ENCODE data around the gene CTNNA3. TPM values are rescaled to one million over a fixed set of nuclear protein-coding genes. Genes with fewer than 3 reads are reported as not detected.

CTNNA3 gene
- total RNA-seq, 1 donor from 2014 or later = not detected

DNA sequence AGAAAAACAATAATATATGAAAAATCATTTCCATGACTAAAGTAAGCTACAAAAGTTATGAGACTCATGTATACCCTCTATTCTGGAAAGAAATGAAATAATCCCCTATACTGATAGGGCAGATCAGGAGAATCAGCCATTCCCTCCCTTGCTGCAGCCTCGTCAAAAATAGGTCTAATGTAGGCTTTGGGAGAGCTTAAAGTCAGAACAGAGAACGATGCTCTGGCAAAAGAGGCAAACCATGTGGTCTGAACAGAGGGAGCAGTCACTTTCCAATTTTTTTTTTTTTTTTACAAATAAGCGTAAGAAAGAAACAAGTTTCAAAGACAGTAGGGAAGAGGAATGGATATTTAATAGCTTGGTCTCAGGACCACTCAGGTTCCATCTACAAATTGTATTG is 1232.4 kb downstream of the CTNNA3 start:
- DNase-seq (ENCODE audit: low spot score) = no peak
- no peaks in the 10 kb centered on the region for H3K36me3 Mint-ChIP-seq (ENCODE audit: low read depth)
- H3K27ac Mint-ChIP-seq = no peak overlapping the region

GRCh38 chr10:66457629-66458028 is 1238.4 kb downstream of the CTNNA3 start:
- H3K9me3 Mint-ChIP-seq = no peaks in the 10 kb centered on the region
- no peak for DNase-seq (ENCODE audit: low spot score)

More for the DNA sequence above, 1232.4 kb downstream of the CTNNA3 start:
- Mint-ChIP-seq H3K9me3 (peaks cover 14% of the 10 kb centered on the region), H3K27me3 (ENCODE audit: insufficient read depth) (no peaks in the 10 kb centered on the region), H3K4me3 (no peak overlapping the region), H3K4me1 (ENCODE audit: low read depth) (no peaks in the 10 kb centered on the region)
- intact Hi-C loops (cut with micrococcal nuclease) = no loop called here

GRCh38 chr10:66455304-66455703 is 1240.7 kb downstream of the CTNNA3 start:
- DNase-seq (ENCODE audit: low spot score) = no peak
- intact Hi-C loops (cut with micrococcal nuclease) = no loop called here
- no peaks in the 10 kb centered on the region for H3K36me3 Mint-ChIP-seq (ENCODE audit: low read depth)
- H3K27me3 Mint-ChIP-seq (ENCODE audit: insufficient read depth) = no peaks in the 10 kb centered on the region
- H3K4me3 Mint-ChIP-seq = no peak overlapping the region
- H3K4me1 Mint-ChIP-seq (ENCODE audit: low read depth) = no peaks in the 10 kb centered on the region
- H3K9me3 Mint-ChIP-seq = no peaks in the 10 kb centered on the region
- no peak overlapping the region for H3K27ac Mint-ChIP-seq

More at GRCh38 chr10:66457629-66458028, 1238.4 kb downstream of the CTNNA3 start:
- Mint-ChIP-seq H3K27me3 (ENCODE audit: insufficient read depth) (no peaks in the 10 kb centered on the region), H3K4me3 (no peak overlapping the region), H3K4me1 (ENCODE audit: low read depth) (no peaks in the 10 kb centered on the region), H3K36me3 (ENCODE audit: low read depth) (no peaks in the 10 kb centered on the region), H3K27ac (no peak overlapping the region)
- intact Hi-C loops (cut with micrococcal nuclease) = no loop called here

DNA sequence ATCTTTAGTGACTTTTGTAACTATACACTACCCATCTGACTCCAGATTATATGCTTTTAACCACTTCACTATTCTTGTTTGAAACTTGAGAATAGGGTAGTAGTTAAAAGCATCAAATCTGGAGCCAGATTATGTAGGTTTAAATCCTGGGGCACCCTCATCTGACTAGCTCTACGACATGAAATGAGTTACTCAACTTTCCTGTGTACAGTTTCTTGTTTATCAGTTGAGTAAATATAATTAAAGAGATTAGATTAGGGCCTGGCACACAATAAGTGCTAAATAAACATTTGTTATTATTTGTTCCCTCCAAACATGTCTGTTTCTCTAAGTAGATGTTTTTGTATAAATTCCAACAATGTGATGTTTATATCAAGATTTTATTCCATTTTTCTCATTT is 1255.4 kb downstream of the CTNNA3 start:
- Mint-ChIP-seq H3K4me3 (no peak overlapping the region), H3K36me3 (ENCODE audit: low read depth) (no peaks in the 10 kb centered on the region), H3K4me1 (ENCODE audit: low read depth) (no peaks in the 10 kb centered on the region), H3K9me3 (peaks cover 11% of the 10 kb centered on the region), H3K27me3 (ENCODE audit: insufficient read depth) (no peaks in the 10 kb centered on the region), H3K27ac (no peak overlapping the region)
- no peak for DNase-seq (ENCODE audit: low spot score)
- intact Hi-C loops (cut with micrococcal nuclease) = no loop called here

- intact Hi-C loops (cut with micrococcal nuclease) = no loop called here
Observed at GRCh38 chr10:66414943-66415342, 1281.1 kb downstream of the CTNNA3 start.

DNA sequence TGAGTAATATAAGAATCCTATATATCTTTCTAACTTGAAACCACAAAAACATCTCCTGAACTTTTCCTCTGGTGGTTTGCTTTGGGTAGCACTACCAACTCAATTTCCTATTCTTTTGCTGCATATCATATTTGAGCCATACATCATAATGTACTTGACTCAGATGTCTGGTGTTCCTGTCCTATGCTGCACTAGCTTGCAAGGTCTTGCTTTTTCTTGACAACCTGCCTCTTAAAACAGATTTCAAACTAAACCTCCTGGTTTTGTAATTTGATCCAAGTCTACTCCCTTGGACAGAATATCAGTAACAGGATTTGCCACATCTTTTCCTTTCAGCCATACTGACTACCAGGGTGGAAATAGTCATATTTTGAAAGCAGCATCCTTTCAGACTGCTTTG is 1290.4 kb downstream of the CTNNA3 start:
- intact Hi-C loops (cut with micrococcal nuclease) = no loop called here
- Mint-ChIP-seq H3K4me1 (ENCODE audit: low read depth) (no peaks in the 10 kb centered on the region), H3K4me3 (no peak overlapping the region), H3K27ac (no peak overlapping the region), H3K36me3 (ENCODE audit: low read depth) (no peaks in the 10 kb centered on the region), H3K27me3 (ENCODE audit: insufficient read depth) (no peaks in the 10 kb centered on the region), H3K9me3 (no peaks in the 10 kb centered on the region)
- DNase-seq (ENCODE audit: low spot score) = no peak

More at GRCh38 chr10:66414943-66415342, 1281.1 kb downstream of the CTNNA3 start:
- DNase-seq (ENCODE audit: low spot score) = no peak
- Mint-ChIP-seq H3K9me3 (no peaks in the 10 kb centered on the region), H3K4me3 (no peak overlapping the region), H3K36me3 (ENCODE audit: low read depth) (no peaks in the 10 kb centered on the region), H3K27ac (no peak overlapping the region), H3K4me1 (ENCODE audit: low read depth) (no peaks in the 10 kb centered on the region), H3K27me3 (ENCODE audit: insufficient read depth) (no peaks in the 10 kb centered on the region)

GRCh38 chr10:66398669-66399068 is 1297.3 kb downstream of the CTNNA3 start:
- H3K9me3 Mint-ChIP-seq = no peaks in the 10 kb centered on the region
- no peaks in the 10 kb centered on the region for H3K4me1 Mint-ChIP-seq (ENCODE audit: low read depth)
- H3K27ac Mint-ChIP-seq = no peak overlapping the region
- H3K4me3 Mint-ChIP-seq = no peak overlapping the region
- no peaks in the 10 kb centered on the region for H3K36me3 Mint-ChIP-seq (ENCODE audit: low read depth)
- intact Hi-C loops (cut with micrococcal nuclease) = no loop called here
- no peak for DNase-seq (ENCODE audit: low spot score)
- no peaks in the 10 kb centered on the region for H3K27me3 Mint-ChIP-seq (ENCODE audit: insufficient read depth)

GRCh38 chr10:66394342-66395063 is 1301.5 kb downstream of the CTNNA3 start:
- H3K27me3 Mint-ChIP-seq (ENCODE audit: insufficient read depth) = no peaks in the 10 kb centered on the region
- H3K4me3 Mint-ChIP-seq = no peak overlapping the region
- DNase-seq (ENCODE audit: low spot score) = no peak
- no peaks in the 10 kb centered on the region for H3K9me3 Mint-ChIP-seq
- intact Hi-C loops (cut with micrococcal nuclease) = no loop called here
- H3K4me1 Mint-ChIP-seq (ENCODE audit: low read depth) = no peaks in the 10 kb centered on the region
- no peaks in the 10 kb centered on the region for H3K36me3 Mint-ChIP-seq (ENCODE audit: low read depth)
- H3K27ac Mint-ChIP-seq = no peak overlapping the region

- Mint-ChIP-seq H3K4me1 (ENCODE audit: low read depth) (no peaks in the 10 kb centered on the region), H3K9me3 (no peaks in the 10 kb centered on the region), H3K27me3 (ENCODE audit: insufficient read depth) (no peaks in the 10 kb centered on the region), H3K36me3 (ENCODE audit: low read depth) (no peaks in the 10 kb centered on the region), H3K4me3 (no peak overlapping the region), H3K27ac (no peak overlapping the region)
- DNase-seq (ENCODE audit: low spot score) = no peak
- intact Hi-C loops (cut with micrococcal nuclease) = no loop called here
Observed at GRCh38 chr10:66390926-66391325, 1305.1 kb downstream of the CTNNA3 start.

- Mint-ChIP-seq H3K36me3 (ENCODE audit: low read depth) (no peaks in the 10 kb centered on the region), H3K4me3 (no peak overlapping the region), H3K27me3 (ENCODE audit: insufficient read depth) (no peaks in the 10 kb centered on the region), H3K27ac (no peak overlapping the region), H3K4me1 (ENCODE audit: low read depth) (no peaks in the 10 kb centered on the region), H3K9me3 (peaks cover 6% of the 10 kb centered on the region)
- intact Hi-C loops (cut with micrococcal nuclease) = no loop called here
- no peak for DNase-seq (ENCODE audit: low spot score)
Observed at GRCh38 chr10:66381045-66381444, 1315.0 kb downstream of the CTNNA3 start.

DNA sequence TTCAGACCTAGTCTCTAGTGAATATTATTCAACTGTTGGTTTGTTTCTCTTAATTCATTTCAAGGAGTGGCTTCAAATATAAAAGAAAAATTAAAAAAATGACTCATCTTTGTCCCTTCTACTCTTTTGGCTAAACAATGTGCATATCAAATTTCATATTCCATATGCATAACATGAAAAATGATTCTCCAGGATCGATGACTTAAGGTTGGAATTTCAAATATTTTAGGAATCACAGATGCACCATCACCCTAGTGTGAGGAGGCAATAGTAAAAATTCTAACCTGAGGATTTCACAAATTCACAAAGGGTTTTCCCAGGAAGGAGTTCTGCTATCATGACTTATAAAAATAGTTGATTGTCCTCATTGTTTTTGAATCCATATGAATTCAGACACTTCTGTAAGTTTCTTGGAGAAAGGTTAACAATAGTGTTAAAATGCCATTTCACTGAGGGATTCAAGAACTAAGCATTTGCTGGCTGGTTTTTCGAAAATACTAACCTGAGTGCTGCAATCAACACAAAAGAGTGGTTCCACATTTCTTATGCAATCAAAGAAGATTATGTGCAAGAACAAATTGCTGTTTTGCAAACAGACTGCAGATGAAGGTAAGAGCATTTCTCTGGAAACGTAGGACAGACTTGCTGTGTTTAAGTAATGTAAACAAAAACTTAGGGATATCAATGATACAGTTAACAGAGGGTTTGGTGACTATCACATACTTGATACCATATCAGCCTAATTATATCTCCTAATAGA is 1317.7 kb downstream of the CTNNA3 start:
- intact Hi-C loops (cut with micrococcal nuclease) = no loop called here
- Mint-ChIP-seq H3K4me1 (ENCODE audit: low read depth) (no peaks in the 10 kb centered on the region), H3K27ac (no peak overlapping the region), H3K9me3 (peaks cover 6% of the 10 kb centered on the region), H3K27me3 (ENCODE audit: insufficient read depth) (no peaks in the 10 kb centered on the region), H3K36me3 (ENCODE audit: low read depth) (no peaks in the 10 kb centered on the region), H3K4me3 (no peak overlapping the region)
- no peak for DNase-seq (ENCODE audit: low spot score)

GRCh38 chr10:66368146-66368545 is 1327.8 kb downstream of the CTNNA3 start:
- H3K27me3 Mint-ChIP-seq (ENCODE audit: insufficient read depth) = no peaks in the 10 kb centered on the region
- H3K9me3 Mint-ChIP-seq = peaks cover 9% of the 10 kb centered on the region
- no peaks in the 10 kb centered on the region for H3K4me1 Mint-ChIP-seq (ENCODE audit: low read depth)
- no peak overlapping the region for H3K4me3 Mint-ChIP-seq
- intact Hi-C loops (cut with micrococcal nuclease) = no loop called here
- H3K27ac Mint-ChIP-seq = no peak overlapping the region
- H3K36me3 Mint-ChIP-seq (ENCODE audit: low read depth) = no peaks in the 10 kb centered on the region
- no peak for DNase-seq (ENCODE audit: low spot score)

DNA sequence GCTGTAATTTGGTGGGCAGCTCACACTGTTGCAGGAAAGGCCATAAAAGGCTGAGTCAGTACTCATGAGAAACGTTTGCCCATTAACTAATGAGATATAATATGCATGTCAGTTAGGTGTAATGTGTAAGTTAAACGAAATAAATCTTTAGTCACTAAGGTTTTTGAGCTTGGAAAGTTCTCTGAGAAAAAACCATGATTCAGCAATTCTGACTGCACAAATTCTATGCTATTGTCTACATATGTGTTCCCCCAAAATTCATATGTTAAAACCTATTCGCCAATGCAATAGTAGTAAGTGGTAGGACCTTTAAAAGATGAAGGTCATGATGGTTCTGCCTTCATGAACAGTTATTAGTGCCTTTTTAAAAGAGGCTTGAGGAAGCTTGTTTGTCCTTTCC is 1329.8 kb downstream of the CTNNA3 start:
- Mint-ChIP-seq H3K4me1 (ENCODE audit: low read depth) (no peaks in the 10 kb centered on the region), H3K9me3 (peaks cover 15% of the 10 kb centered on the region), H3K36me3 (ENCODE audit: low read depth) (no peaks in the 10 kb centered on the region), H3K27me3 (ENCODE audit: insufficient read depth) (no peaks in the 10 kb centered on the region), H3K4me3 (no peak overlapping the region), H3K27ac (no peak overlapping the region)
- intact Hi-C loops (cut with micrococcal nuclease) = no loop called here
- DNase-seq (ENCODE audit: low spot score) = no peak

All from activated T-helper 1 cell treated with anti-CD3 and anti-CD28 coated beads, Interleukin-12 subunit alpha, Interleukin-12 subunit beta, Interleukin-2, Interleukin-4 antibody, amounts not matched to agents 30 ng/mL and 10 ng/mL and 1 ng/mL, durations not matched to agents 14 hours and 24 hours and 36 hours (primary cell).